NCI-H1694 (cell line): Measurements from ENCODE around the gene HUS1.
"Not testable (repeated sequence)": the region's sequence is repeated elsewhere in the genome, so short reads cannot be mapped to it uniquely, and the experiment has no call there.

ENCODE experiments used
- DNase-seq: peaks from one replicate; lab custom pipeline; 2025; lab: John Stamatoyannopoulos, UW

Gene HUS1

GRCh38 chr7:47944536-47945260 lies 34.7 kb downstream of the HUS1 start:
- DNase-seq = no peak

DNA sequence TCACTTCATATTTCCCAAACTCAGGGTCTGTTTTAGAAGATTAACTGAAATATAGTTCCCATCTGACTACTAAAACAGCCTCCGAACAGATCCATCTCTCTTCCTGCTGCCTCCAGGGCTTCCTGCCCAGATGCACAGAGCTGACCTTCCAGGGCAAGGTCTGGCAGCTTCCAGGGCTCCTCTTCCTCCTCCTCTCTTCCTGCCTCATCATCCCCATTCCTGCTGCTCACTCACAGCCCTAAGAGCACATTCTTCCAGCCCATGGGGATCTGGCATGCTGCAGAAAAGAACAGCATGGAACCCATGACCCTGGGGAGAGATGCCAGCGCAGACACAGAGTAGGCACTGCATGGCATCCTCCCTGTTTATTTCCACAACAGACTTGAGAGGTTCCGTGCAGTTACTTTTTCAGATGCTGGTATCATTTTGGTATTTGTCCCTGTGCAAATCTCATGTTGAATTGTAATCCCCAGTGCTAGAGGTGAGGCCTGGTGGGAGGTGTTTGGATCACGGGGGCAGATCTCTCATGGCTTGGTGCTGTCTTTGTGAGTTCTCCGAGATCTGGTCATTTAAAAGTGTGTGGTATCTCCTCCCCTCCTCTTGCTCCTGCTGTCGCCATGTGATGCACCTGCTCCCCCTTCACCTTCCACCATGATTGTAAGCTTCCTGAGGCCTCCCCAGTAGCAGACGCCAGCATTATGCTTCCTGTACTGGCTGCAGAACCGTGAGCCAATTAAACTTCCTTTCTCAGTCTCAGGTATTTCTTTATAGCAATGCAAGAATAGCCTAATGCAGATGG lies 35.5 kb downstream of the HUS1 start:
- DNase-seq = no peak

DNA sequence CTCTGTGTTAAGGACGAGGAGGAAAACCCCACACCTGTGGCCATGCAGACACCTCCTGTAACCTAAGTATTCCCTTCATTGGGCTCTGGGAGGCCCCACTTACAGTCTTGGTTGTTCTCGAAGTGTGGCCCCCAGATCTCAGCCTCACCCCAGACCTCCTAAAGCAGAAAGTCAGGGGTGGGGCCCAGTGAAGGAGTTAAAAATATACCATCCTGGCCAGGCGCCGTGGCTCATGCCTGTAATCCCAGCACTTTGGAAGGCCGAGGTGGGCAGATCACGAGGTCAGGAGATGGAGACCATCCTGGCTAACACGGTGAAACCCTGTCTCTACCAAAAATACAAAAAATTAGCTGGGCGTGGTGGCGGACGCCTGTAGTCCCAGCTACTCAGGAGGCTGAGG lies 36.8 kb downstream of the HUS1 start:
- DNase-seq = not testable (repeated sequence)

- DNase-seq = no peak
Measured at GRCh38 chr7:47942132-47942531, 37.3 kb downstream of the HUS1 start.

- DNase-seq = no peak
Measured at GRCh38 chr7:47941136-47941844, 38.1 kb downstream of the HUS1 start.

GRCh38 chr7:47940088-47941013 lies 39.1 kb downstream of the HUS1 start:
- DNase-seq = no peak

- DNase-seq = no peak
Measured at GRCh38 chr7:47939425-47940036, 39.9 kb downstream of the HUS1 start.

- DNase-seq = no peak
Measured at GRCh38 chr7:47938574-47939165, 40.7 kb downstream of the HUS1 start.

GRCh38 chr7:47937711-47938573 lies 41.5 kb downstream of the HUS1 start:
- no peak for DNase-seq

DNA sequence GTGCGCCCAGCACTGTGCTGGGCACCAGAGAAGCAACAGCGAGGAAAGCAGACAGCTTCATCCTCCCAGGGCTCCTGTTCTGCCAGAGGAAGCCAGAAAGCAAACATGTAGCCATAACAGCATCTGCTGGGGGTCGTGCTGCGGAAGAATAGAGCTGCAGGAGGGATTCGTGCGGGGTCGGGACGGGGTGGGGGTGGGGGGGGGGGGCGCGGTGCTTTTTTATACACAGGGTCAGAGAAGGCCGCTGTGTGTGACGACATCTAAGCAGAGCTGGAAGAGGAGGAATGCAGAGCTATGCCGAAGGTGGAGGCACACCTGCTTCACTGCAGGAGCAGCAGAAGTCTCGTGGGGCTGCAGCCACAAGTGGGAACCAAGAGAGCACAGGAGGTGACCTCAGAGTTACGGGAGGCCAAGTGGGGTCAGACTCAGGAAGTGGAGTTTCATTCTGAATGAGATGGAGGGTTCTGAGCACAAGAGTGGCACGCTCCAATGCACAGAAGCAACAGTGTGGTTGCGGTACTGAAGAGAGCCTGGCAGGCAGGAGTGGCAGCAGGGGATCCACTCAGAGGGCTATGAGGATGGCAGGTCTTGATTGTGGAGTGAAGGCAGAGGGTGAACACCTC lies 42.2 kb downstream of the HUS1 start:
- no peak for DNase-seq

DNA sequence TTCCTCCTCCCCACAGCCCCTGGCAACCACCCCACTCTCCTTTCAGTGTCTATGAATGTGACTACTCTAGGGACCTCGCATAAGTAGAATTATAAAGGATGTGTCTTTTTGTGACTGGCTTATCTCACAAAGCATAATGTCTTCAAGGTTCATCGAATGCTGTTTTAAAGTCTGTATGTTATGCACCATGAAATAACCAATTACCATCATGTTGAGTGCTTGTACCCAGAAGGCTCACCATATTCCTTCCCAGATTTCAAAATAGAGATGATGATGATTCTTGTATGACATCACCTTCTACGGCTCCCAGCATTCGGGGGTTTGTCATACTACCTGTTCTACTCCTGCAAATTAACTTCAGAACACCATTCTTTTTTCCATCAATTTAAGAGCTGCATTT lies 43.1 kb downstream of the HUS1 start:
- DNase-seq = no peak

DNA sequence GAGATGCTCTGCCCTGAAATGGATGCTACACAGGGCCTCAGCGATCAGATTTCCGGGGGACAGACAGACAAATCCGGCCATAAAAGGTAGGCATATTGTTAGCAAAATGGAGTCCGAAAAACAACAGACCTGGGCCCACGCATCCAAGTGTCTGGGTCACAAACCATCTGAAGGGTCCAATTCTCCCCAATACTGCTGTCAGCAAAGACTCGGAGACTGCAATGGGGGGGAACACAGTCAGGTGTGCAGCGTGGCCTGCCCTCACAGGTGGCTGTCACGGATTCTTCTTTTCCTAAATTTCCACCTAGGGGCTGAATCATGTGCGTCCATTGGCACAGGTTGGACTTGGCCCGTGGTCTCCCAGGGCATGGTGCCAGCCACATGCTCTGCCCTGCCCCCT lies 44.1 kb downstream of the HUS1 start:
- no peak for DNase-seq

- no peak for DNase-seq
Measured at GRCh38 chr7:47934831-47935230, 44.6 kb downstream of the HUS1 start.

- DNase-seq = no peak
Measured at GRCh38 chr7:47933215-47933614, 46.2 kb downstream of the HUS1 start.

DNA sequence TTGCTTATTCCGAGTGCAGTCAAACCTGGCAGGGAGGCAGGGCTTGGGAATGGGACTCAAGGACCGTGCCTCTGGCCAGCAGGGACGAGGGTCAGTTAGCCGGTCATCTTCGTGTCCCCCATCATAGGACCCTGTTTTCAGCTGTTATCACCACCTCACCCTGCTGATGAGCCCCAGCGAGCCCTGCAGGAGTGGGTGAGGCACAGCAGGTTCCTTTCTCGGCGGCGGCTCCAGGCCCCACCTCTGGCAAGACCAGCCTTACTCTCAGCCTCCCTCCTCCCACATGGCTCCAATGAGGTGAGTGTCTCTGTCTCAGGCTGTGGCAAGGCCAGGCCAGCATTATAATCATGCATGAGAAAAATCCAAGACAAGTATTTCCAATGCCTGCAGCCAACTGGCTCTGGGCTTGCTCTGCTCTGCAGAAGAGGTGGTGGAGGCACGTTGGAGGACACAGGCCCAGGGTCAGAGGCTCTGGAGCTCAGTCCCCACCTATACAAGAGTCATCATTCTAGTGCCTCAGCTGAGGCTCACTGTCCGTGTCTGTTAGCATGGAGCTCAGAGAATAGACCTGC lies 46.9 kb downstream of the HUS1 start:
- no peak for DNase-seq

DNA sequence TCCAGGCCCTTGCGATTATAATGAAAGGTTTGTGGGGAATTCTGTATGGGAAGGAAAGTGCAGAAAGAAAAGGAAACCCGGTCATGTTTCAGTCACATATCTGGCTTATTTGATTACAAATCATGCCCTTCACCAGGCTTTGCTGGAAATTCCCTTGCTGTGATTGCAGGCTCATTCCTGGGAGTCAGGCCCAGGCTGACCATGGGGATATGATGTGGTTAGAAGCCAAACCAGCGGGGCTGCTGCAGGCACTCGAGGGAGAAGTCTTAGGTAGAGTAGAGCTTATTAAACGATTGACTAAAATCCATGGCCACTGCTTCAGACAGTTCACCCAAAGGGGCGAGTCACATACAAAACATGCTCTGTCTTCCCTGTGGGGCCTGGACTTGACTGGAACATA lies 47.4 kb downstream of the HUS1 start:
- DNase-seq = no peak

GRCh38 chr7:47931005-47932004 lies 48.1 kb downstream of the HUS1 start:
- DNase-seq = no peak

DNA sequence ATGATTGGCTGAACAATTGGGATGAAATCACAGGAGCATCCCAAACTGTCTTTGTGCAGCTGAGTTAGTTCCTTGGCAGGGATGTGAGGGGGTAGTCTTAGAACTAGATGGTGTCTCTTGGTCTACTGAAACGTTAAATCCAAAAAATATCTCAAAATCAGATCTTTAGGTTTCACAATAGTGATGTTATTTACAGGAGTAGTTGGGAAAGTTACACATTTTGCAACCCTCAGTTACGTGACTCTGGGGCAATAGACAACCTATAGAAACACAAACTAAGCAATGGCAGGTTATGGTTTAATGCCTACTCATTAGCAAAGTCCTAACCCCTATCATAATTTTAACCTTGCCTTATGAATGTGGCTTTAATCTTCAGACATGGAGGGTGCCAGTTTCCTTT lies 55.1 kb downstream of the HUS1 start:
- DNase-seq = no peak
